B cell (primary cell): ENCODE data around the gene ZNF319.

ENCODE experiments used
- CTCF ChIP-seq: fragments of 200-600 bp; IDR thresholded peaks from one replicate; pipeline ENCODE4 v1.8.0; 2022; ENCODE audit warnings: antibody characterized with exemption, mild to moderate bottlenecking
- EZH2 ChIP-seq: IDR thresholded peaks from 2 replicates; pipeline ENCODE4 v1.6.1; 2012; ENCODE audit warnings: borderline replicate concordance, low read depth, mild to moderate bottlenecking, moderate library complexity, low read length; ENCODE audit not compliant: insufficient read depth, poor library complexity, severe bottlenecking

GRCh38 chr16:57964157-57964700, 36.2 kb downstream of the ZNF319 start:
- TF ChIP-seq EZH2 (no peak), CTCF (no peak)
